Measurements from ENCODE around the gene PRUNE2. TPM values are rescaled to one million over a fixed set of nuclear protein-coding genes. Genes with fewer than 3 reads are reported as not detected.
"Not testable (repeated sequence)": the region's sequence is repeated elsewhere in the genome, so short reads cannot be mapped to it uniquely, and the experiment has no call there.

PRUNE2 gene
- total RNA-seq, 2 experiments from 2014 or later = 0.83 to 1.0 TPM

DNA sequence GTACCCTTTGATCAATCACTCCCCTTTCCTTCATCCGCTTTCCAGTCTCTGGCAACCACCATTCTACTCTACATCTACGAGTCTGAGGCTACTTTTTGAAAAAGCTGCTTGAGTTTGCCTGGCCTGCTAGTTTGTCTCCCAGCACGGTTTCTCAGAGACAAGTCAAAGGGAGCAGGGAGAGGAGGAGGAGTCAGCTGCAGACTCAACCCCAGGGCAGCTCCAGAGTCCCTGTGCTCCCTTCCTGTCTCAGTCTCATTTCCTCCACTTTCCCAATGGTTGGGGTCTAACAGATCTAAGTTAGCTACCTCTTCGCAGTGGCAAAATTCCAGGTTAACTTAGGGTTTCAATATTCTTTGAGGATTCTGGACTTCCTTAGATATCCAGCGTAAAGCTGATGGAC, 221.7 kb downstream of the PRUNE2 start:
- no peaks in the 10 kb centered on the region for H3K9me3 Mint-ChIP-seq
- POLR2A ChIA-PET = no interaction called here
- H3K4me1 Mint-ChIP-seq = peaks cover 23% of the 10 kb centered on the region
- H3K36me3 Mint-ChIP-seq (ENCODE audit: low read depth) = no peaks in the 10 kb centered on the region
- CTCF ChIA-PET = no interaction called here
- DNase-seq = no peak
- no peak overlapping the region for H3K4me3 Mint-ChIP-seq
- H3K27me3 Mint-ChIP-seq = peaks cover 10% of the 10 kb centered on the region
- H3K27ac Mint-ChIP-seq = no peak overlapping the region

DNA sequence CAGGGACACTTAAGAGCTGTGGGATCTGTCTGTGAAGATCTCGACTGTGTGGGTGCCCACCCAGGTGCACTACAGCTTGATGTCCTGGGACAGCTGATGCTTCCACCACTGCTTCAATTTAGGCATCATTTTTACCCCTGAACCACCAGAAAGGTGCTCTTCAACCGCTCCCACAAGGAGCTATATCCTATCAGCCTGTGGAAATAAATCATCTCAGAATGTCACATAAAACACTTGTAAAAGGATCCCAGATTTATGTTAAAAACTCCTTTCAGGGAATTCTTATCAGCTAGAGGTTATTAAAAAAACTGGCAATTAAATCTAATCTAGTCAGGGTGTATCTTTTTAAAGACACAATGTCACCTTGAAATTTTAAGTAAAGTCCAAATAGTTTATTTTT, 224.4 kb downstream of the PRUNE2 start:
- ChIA-PET CTCF (interaction anchor here (0.6 to 1.4 kb wide), 4 partner anchors 11 to 624 kb away, joined by 3 to 6 read pairs (median 4); partner anchors contain the start of gene GCNT1), POLR2A (no interaction called here)
- H3K9me3 Mint-ChIP-seq = no peaks in the 10 kb centered on the region

DNA sequence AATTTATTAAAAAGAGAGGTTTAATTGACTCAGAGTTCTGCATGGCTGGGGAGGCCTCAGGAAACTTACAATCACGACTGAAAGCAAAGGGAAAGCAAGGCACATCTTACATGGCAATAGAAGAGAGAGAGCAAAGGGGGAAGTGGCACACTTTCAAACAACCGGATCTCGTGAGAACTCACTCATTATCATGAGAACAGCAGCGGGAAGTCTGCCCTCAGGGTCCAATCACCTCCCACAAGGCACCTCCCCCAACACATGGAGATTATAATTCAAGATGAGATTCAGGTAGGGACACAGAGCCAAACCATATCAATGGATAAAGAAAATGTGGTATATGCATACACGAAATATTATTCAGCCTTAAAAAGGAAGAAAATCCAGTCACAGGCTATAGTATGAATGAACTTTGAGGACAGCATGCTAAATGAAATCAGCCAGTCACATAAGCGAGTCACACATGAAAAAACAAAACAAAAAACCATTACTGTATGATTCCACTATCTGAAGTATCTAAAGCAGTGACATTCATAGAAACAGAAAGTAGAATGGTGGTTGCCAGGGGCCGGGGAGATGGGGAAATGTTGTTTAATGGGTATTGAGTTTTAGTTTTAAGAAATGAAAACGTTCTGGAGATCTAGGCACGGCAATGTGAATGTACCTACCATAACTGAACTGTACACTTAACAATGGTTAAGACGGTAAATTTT, 225.0 kb downstream of the PRUNE2 start:
- ChIA-PET CTCF (interaction anchor here (0.6 to 1.4 kb wide), 2 partner anchors 11 to 54 kb away, joined by 3 to 5 read pairs; no protein-coding TSS in a partner anchor), POLR2A (no interaction called here)
- H3K4me3 Mint-ChIP-seq = no peak overlapping the region
- no peak overlapping the region for H3K27ac Mint-ChIP-seq
- no peak for DNase-seq
- no peaks in the 10 kb centered on the region for H3K36me3 Mint-ChIP-seq (ENCODE audit: low read depth)
- no peaks in the 10 kb centered on the region for H3K9me3 Mint-ChIP-seq
- peaks cover 10% of the 10 kb centered on the region for H3K4me1 Mint-ChIP-seq
- H3K27me3 Mint-ChIP-seq = no peaks in the 10 kb centered on the region

More for the DNA sequence above, 224.4 kb downstream of the PRUNE2 start:
- Mint-ChIP-seq H3K36me3 (ENCODE audit: low read depth) (no peaks in the 10 kb centered on the region), H3K4me1 (peaks cover 10% of the 10 kb centered on the region), H3K27ac (no peak overlapping the region), H3K27me3 (no peaks in the 10 kb centered on the region), H3K4me3 (no peak overlapping the region)
- DNase-seq = no peak

DNA sequence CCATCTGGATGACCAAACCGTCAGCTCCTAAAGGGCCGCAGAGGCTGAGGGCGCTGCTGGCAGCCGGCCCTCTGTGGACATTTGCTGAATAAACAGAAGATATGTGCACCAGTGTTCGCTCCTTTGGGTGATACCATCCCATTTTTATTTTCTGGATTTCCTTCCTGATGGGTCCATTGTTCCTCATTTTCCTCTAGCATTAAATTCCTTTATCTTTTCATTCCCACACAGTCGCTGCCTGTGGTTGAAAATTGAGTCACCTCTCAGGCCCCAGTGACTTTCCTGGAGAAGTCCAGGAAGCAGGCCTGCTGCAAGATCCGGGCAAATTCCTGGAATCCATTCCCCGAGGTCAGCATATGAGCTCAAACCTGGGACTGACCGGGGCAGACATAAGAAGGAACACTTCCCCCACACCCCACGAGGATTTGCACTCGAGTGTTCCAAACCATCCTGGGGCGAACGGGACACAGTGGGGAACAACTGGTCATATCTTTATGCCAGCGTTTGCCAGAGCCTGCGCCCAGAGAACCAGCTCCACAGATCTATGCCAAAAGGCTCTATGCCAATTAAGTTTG, 228.3 kb downstream of the PRUNE2 start:
- DNase-seq = no peak
- no peaks in the 10 kb centered on the region for H3K36me3 Mint-ChIP-seq (ENCODE audit: low read depth)
- H3K27me3 Mint-ChIP-seq = no peaks in the 10 kb centered on the region
- no peak overlapping the region for H3K4me3 Mint-ChIP-seq
- POLR2A ChIA-PET = no interaction called here
- H3K4me1 Mint-ChIP-seq = peaks cover 10% of the 10 kb centered on the region
- CTCF ChIA-PET = no interaction called here
- H3K9me3 Mint-ChIP-seq = no peaks in the 10 kb centered on the region
- no peak overlapping the region for H3K27ac Mint-ChIP-seq

DNA sequence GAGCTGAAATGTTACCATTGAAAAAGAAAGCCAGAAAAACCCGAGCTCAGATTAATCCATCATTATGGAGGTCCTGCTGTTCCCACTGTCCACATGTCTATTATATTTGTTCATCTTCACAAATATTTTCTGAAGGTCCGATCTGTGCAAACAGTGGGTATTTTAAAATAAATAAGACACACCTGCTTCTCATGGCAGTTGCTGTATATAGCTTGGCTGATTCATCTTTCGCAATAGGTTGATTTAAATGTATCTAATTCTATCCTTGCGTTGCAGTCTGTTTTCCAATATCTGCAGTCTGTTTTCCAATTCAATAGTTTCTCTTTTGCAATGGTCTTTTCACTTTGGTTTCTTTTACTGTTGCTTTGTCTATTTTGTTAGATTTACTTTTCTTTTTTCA, 229.1 kb downstream of the PRUNE2 start:
- no peak for DNase-seq
- Mint-ChIP-seq H3K36me3 (ENCODE audit: low read depth) (no peaks in the 10 kb centered on the region), H3K27me3 (no peaks in the 10 kb centered on the region), H3K4me3 (no peak overlapping the region), H3K4me1 (peaks cover 10% of the 10 kb centered on the region), H3K27ac (no peak overlapping the region), H3K9me3 (no peaks in the 10 kb centered on the region)
- ChIA-PET CTCF (no interaction called here), POLR2A (no interaction called here)

DNA sequence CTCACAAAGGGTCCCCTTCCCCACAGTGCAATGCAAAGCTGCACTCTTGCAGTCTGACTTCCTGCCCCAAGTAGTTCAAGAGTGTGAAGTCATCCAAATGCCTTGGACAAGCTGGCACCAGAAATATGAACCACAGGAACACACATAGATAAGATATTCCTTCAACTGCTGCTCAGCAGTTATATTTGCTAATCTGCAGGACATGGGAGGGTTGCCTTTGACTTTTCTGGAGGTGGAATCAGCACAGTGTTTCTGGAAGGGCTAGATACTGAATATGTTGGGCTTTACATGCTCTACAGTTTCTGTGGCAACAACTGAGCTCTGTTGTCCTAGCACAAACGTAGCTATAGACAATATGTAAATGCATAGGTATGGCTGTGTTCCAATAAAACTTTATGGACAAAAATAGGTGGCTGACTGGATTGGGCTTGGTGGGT, 238.4 kb downstream of the PRUNE2 start:
- Mint-ChIP-seq H3K36me3 (ENCODE audit: low read depth) (no peaks in the 10 kb centered on the region), H3K9me3 (no peaks in the 10 kb centered on the region), H3K27ac (no peak overlapping the region), H3K4me1 (peaks cover 12% of the 10 kb centered on the region), H3K4me3 (no peak overlapping the region), H3K27me3 (peaks cover 7% of the 10 kb centered on the region)
- DNase-seq = no peak
- ChIA-PET POLR2A (no interaction called here), CTCF (interaction anchor here (0.6 to 3.8 kb wide), 5 partner anchors 9 to 365 kb away, joined by 3 to 18 read pairs (median 4); partner anchors contain the start of genes GCNT1 and RFK)

DNA sequence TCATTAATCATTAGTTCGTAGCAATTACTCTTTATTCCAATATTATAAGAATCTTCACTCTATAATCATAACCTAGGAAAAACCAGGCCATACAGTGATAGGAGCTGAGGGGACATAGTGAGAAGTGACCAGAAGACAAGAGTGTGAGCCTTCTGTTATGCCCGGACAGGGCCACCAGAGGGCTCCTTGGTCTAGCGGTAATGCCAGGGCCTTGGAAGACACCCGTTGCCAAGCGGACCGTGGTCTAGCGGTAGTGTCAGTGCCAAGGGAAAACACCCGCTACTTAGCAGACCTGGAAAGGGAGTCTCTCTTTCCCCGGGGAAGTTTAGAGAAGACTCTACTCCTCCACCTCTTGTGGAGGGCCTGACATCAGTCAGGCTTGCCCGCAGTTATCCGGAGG, 239.9 kb downstream of the PRUNE2 start:
- H3K27ac Mint-ChIP-seq; DNase-seq; H3K27me3 Mint-ChIP-seq; H3K36me3 Mint-ChIP-seq (ENCODE audit: low read depth); H3K4me3 Mint-ChIP-seq; H3K9me3 Mint-ChIP-seq: not testable (repeated sequence)
- ChIA-PET POLR2A (interaction anchor here (1.1 kb wide), 1 partner anchor 95 kb away, joined by 3 read pairs; no protein-coding TSS in a partner anchor), CTCF (interaction anchor here (3.8 kb wide), 1 partner anchor 38 kb away, joined by 18 read pairs; no protein-coding TSS in a partner anchor)
- peaks cover 17% of the 10 kb centered on the region for H3K4me1 Mint-ChIP-seq

DNA sequence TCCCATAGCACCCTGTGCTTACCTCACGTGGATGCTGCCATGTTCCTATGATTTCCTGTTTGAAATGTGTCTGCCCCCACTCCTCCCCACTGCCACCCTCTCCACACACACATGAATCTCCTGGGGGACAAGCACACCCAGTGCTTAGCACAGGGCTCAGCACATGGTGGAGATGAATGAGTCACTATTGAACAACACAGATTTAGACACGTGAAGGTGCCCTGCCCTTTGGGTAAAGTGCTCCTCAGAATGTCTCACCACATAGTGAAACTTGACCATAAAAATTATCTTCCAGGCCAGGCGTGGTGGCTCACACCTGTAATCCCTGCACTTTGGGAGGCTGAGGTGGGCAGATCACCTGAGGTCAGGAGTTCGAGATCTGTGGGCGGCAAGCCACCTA, 240.5 kb downstream of the PRUNE2 start:
- Mint-ChIP-seq H3K36me3 (ENCODE audit: low read depth) (no peaks in the 10 kb centered on the region), H3K9me3 (no peaks in the 10 kb centered on the region), H3K4me1 (peaks cover 17% of the 10 kb centered on the region), H3K27me3 (peaks cover 6% of the 10 kb centered on the region), H3K27ac (no peak overlapping the region), H3K4me3 (no peak overlapping the region)
- DNase-seq = no peak
- POLR2A ChIA-PET = no interaction called here
- CTCF ChIA-PET = interaction anchor here (3.8 kb wide), 1 partner anchor 38 kb away, joined by 18 read pairs; no protein-coding TSS in a partner anchor

DNA sequence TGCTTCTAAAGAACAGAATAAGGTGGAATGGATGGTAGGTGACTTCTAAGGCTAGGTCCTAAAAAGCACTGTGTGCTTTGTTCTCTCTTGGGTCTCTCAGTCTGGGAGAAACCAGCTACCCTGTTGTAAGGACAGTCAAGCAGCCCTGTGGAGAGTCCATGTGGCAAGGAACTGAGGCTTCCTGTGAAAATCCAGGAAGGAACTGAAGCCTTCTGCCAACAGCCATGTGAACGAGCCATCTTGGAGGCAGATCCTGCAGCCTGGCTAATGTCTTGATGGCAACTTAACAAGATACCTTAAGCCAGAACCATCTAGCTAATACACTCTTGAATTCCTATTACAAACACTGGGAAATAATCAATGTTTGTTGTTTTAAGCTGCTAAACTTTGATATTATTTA, 241.8 kb downstream of the PRUNE2 start:
- H3K27me3 Mint-ChIP-seq = peaks cover 6% of the 10 kb centered on the region
- DNase-seq = no peak
- H3K36me3 Mint-ChIP-seq (ENCODE audit: low read depth) = no peaks in the 10 kb centered on the region
- POLR2A ChIA-PET = no interaction called here
- H3K9me3 Mint-ChIP-seq = no peaks in the 10 kb centered on the region
- no peak overlapping the region for H3K4me3 Mint-ChIP-seq
- H3K27ac Mint-ChIP-seq = no peak overlapping the region
- peaks cover 15% of the 10 kb centered on the region for H3K4me1 Mint-ChIP-seq
- CTCF ChIA-PET = interaction anchor here (0.7 to 9.0 kb wide), 4 partner anchors 37 to 217 kb away, joined by 3 to 69 read pairs (median 4); partner anchors contain the start of gene GCNT1

DNA sequence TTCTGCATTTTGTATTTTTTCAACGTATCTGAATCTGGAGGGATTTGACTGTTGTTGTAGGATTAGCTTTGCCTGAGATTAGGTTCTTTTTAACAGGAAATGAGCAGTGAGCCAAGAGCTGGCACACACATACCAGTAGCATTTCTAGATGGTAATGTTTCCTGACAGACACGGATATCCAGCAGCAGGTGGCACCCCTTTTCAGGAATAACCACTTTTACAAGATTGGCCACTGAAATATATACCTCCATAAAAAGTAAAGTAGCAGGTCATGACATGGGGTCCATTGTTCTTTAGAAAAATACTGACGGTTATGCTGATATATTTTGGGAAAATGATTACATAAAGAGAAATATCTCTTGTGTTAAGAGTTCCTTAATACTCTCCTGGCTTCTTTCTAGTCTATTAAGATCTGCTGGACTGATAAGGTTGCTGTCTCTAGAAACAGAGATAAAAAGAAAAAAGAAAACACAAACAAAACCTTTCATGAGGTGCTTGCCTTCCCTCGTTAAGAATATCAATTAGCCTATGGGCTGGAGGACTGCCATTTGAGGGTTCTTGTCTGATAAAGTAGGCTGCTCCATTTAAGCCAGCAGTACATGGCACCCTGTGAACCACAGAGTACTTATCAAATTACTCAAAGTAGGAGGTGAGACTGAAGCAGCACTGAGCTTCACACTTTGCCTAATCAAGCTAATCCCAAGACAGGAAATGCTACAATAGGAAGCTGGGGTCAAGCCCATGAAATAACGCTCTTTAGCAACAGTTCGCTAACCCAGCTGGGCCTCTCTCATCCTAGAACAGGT, 243.2 kb downstream of the PRUNE2 start:
- H3K4me1 Mint-ChIP-seq = peaks cover 20% of the 10 kb centered on the region
- DNase-seq = no peak
- H3K27me3 Mint-ChIP-seq = peaks cover 6% of the 10 kb centered on the region
- no peak overlapping the region for H3K27ac Mint-ChIP-seq
- POLR2A ChIA-PET = no interaction called here
- no peak overlapping the region for H3K4me3 Mint-ChIP-seq
- CTCF ChIA-PET = interaction anchor here (0.5 to 9.0 kb wide), 7 partner anchors 12 to 268 kb away, joined by 3 to 69 read pairs (median 4); partner anchors contain the start of genes GCNT1 and RFK
- H3K9me3 Mint-ChIP-seq = no peaks in the 10 kb centered on the region
- no peaks in the 10 kb centered on the region for H3K36me3 Mint-ChIP-seq (ENCODE audit: low read depth)

DNA sequence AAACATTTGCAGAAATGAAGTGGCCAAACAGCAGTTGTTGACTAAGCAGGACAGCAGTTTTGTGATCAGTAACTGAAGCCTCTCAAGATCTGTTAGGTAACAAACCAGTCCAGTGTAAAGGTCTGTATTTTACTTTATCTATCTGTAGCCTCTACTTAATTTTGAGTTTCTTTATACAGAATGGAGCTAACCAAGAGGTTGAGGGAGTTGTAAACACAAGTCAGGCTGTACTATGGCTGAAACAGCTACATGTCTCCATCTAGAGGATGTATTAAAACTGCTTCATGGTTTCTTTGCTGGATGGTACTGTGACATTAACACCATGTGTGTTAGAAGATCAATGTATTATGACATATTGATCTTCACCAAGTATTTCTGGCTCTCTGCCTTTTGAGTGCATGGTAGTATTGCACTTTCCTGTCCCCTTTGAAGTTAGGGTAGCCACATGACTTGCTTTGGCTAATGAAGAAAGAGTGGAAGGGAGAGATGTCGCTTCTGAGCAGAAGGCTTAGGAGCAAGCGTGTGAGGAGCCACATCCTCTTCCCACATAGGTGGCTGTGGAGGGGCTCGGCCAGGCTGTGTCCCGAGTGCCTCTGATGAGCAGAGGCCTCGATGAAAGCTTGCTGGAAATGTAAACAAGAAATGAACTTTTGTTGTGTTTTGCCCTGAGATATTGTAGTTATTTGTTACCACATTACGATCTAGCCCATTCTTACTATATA, 247.2 kb downstream of the PRUNE2 start:
- DNase-seq = no peak
- POLR2A ChIA-PET = interaction anchor here (0.6 to 1.2 kb wide), 4 partner anchors 48 to 264 kb away, joined by 3 to 4 read pairs (median 4); partner anchors contain the start of genes GCNT1 and RFK
- no peak overlapping the region for H3K4me3 Mint-ChIP-seq
- H3K9me3 Mint-ChIP-seq = no peaks in the 10 kb centered on the region
- H3K4me1 Mint-ChIP-seq = peaks cover 50% of the 10 kb centered on the region
- H3K36me3 Mint-ChIP-seq (ENCODE audit: low read depth) = no peaks in the 10 kb centered on the region
- no peak overlapping the region for H3K27ac Mint-ChIP-seq
- no peaks in the 10 kb centered on the region for H3K27me3 Mint-ChIP-seq
- CTCF ChIA-PET = interaction anchor here (0.6 to 9.0 kb wide), 21 partner anchors 8 to 267 kb away, joined by 3 to 69 read pairs (median 3); partner anchors contain the start of genes GCNT1 and RFK

DNA sequence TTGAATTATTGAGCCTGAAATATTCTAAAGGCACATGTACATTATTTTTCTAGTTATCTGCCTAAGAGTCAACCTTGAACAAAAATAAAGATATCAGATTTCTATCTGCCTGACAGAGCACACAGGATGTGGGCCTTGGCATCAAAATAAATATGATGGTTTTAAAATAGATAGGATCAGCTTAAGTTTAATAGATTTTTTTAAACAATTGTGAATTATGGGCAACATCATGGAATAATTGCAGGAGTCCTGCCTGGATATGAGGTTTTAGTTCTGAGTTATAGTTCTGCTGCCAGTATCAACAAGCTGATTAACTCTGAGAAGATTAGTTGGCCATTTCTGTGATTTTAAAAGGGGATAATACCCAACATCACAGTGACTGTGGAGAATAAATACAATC, 248.6 kb downstream of the PRUNE2 start:
- no peak for DNase-seq
- H3K36me3 Mint-ChIP-seq (ENCODE audit: low read depth) = no peaks in the 10 kb centered on the region
- CTCF ChIA-PET = interaction anchor here (0.8 to 9.0 kb wide), 3 partner anchors 198 to 210 kb away, joined by 3 to 69 read pairs (median 3); partner anchors contain the start of gene GCNT1
- no peak overlapping the region for H3K4me3 Mint-ChIP-seq
- no peak overlapping the region for H3K27ac Mint-ChIP-seq
- no peaks in the 10 kb centered on the region for H3K9me3 Mint-ChIP-seq
- POLR2A ChIA-PET = no interaction called here
- no peaks in the 10 kb centered on the region for H3K27me3 Mint-ChIP-seq
- H3K4me1 Mint-ChIP-seq = peaks cover 40% of the 10 kb centered on the region

Measured in activated CD4-positive, alpha-beta memory T cell treated with anti-CD3 and anti-CD28 coated beads, Interleukin-2, amount 10 ng/mL, durations not matched to agents 7 days and 5 days (primary cell).